GM21723 (cell line): ENCODE results near the gene ERP27.

ENCODE experiments used
- ATAC-seq: cut with Tn5 transposase; IDR thresholded peaks from one replicate; pipeline ENCODE4 v1.9.1; 2021; ENCODE audit warnings: mild to moderate bottlenecking, moderate library complexity; ENCODE audit not compliant: unreplicated experiment

The ERP27 gene

DNA sequence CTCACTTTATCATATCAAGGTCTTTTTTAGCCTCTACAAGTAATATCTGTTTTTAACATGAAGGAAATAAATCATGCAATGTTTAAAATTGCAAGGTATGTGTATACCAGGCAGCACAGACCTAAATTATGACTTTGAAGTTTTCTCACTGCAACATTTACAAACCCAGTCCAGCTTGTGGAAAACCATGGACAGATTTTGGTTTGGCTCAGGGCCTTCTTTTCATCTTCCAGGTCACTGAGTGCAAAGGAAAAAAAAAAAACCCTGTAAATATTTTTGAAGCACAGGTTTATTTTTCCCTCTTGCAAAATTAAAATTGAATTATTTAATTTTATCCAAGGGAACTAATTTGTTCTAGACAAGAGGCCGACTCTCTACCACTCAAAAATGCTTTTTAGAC, 66.5 kb downstream of the ERP27 start:
- ATAC-seq: no peak

DNA sequence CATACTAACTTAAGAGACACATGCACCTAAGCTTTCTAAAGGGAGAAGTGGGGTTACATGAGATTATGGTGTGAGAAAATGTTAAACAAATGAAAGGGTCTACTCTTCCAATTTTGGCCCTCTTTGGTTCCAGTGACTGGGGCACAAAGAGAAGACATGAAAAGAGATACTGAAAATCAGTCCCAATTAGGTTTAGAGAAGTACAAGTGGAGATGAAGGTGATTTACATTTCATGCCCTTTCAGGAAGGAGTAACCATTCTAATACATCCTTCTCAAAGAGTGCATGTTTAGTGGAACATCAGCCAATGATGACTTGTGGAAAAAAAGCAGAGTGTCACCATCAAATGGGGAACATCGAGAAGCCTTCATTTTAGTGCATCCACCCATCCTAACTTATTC, 67.1 kb downstream of the ERP27 start:
- ATAC-seq: no peak

DNA sequence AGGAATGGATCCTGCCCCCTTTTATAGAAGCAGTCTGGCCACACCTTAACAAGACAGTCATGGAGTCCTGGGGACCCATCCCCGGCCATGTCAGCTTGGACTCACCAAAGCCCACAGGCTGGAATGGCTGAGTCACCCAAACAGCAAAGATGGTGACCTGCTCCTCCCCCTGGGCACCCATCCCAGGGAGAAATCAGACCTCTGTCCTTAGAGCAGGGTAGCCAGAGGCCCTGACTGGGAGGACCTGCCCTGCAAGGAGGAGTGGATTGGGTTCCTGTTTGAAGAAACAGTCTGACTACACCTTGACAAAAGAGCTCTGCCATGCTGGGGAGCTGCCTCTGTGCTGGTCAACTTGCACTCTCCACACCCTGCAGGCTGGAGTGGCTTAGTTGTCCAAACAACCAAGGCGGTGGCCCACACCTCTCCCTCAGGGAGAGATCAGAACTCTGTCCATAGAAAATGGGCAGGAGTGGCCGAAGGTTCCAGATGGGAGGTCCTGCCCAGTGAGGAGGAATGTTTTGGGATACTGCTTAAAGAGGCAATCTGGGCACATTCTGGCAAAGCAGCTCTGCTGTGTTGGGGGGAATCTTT, 69.3 kb downstream of the ERP27 start:
- ATAC-seq: no peak
